Forelimb muscle (tissue), 1 donor: ENCODE results near the gene ITPK1. TPM values are rescaled to one million over a fixed set of nuclear protein-coding genes. Genes with fewer than 3 reads are reported as not detected.
"Not testable (repeated sequence)": the region's sequence is repeated elsewhere in the genome, so short reads cannot be mapped to it uniquely, and the experiment has no call there.

Experiments
- DNase-seq: peaks from one replicate; pipeline ENCODE4 v3.0.0-alpha.2; 2013; ENCODE audit warnings: low read depth
- polyA plus RNA-seq: library from polyadenylated mRNA; unstranded; fragments of 120-200 nt; gene quantifications from one replicate; pipeline ENCODE4 v1.2.1, GENCODE V29; 2013; ENCODE audit not compliant: insufficient read length

The ITPK1 gene
- polyA plus RNA-seq, 1 donor: 14.5 TPM

GRCh38 chr14:93084866-93085857 lies 30.6 kb downstream of the ITPK1 start:
- DNase-seq: no peak

- DNase-seq: no peak
These were observed 31.3 kb downstream of the ITPK1 start for GRCh38 chr14:93084402-93084801.

DNA sequence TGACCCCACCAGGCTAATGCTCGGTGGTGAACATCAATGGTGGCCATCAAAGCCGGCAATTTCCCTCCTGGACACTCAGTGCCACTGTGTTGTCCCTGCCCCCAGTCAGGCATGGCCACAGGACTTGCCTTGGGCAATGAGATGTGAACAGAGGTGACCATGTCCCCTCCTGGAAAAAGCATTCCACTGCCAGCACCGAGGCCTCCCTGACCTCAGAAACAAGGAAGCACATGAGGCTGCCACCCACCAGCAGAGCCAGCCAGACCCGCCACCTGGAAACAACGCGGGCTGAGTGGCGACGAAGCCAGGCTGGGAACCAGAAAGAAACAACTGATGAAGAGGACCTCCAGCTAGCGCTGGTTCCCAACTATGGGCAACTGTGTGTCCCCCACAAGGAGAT lies 31.8 kb downstream of the ITPK1 start:
- no peak for DNase-seq

GRCh38 chr14:93082576-93083001 lies 33.1 kb downstream of the ITPK1 start:
- no peak for DNase-seq

DNA sequence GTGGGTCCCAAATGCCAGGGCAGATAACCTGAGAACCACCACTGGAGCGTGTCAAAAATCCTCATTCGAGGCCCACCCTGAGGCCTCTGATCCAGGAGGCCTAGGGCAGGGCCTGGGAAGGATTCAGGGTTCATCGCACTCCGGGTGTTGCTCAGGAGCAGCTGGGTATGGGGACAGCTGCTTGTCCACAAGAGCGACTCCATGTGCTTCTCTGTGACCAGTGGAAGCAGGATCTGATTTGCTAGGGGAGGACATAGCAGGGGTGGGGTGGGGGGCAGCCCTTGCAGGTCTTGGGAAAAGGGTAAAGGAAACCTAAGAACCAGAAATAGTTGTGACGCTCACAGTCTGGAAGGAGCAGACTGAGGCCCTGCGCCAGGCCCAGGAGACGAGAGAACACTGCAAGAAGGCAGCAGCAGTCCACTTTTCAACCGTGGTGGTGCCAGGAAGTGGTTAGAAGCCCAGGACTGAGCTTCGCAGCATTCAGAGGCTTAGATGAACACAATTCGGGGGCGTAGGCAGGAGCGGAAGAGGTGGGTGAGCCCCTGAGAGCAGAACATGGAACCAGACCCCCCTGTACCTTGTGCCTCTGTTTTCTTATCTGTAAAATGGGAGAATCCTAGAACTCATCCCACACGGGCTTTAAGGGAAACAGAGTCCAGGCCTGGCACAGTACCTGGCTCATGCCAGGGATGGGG lies 33.7 kb downstream of the ITPK1 start:
- no peak for DNase-seq

DNA sequence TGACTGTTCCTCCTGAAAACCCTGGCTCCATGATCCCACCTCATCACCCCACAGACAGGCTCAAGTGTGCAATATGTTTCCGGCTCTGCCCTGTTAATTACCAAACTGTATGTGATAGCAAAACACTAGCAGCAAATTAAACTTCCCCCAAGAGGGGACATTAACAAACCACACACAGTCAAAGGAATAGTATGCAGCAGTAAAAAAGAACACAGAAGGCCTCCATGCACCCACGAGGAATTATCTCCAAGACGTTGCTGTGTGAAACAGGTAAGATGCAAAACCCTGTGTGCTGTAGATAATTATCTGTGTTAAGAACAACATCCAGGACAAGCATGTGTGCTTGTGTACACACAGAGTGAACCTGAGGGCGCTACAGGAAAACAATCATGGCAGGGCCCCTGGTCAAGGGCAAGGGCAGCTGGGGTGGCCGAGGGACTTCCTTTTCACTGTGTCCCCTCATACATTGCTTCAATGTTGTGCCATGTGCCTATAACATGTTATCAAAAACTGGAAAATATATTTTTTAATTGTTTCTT lies 35.8 kb downstream of the ITPK1 start:
- DNase-seq: no peak

DNA sequence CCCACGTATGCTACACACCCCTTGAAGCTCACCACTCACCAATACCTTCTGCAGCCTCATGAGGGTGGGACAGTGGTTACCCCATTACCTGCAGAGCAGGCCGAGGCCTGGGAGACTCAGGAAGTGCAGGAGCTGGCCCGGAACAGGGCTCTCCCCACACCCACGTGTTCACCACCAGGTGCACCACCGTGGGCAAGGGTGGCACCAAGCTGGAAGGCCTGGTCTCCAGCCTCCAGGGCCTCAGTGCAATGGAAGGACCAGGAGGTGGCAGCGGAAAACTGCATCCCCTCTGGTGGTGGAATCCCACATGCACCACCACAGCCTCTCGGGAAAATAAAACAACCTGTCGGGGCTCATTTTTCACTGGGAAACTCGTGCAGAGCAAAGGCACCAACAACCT lies 36.4 kb downstream of the ITPK1 start:
- no peak for DNase-seq

DNA sequence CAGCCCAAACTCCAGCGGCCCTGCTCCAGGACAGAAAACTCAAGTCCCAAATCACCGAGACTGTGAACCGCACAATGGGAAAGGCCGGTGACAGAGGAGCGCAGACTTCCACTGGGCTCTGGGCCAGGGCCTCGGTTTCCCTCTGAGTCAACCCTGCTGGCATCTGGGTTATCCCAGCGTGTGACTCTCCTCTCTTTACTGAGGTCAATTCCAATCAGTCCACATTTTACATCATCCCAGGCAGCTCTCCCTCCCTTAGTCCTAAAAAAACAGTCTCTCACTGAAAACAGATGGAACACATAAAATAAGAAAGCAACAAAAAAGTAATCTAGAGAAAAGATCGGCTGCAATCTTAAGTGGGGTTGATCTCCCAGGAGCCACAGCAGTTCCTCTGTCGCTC lies 36.9 kb downstream of the ITPK1 start:
- DNase-seq: no peak

- DNase-seq: no peak
These were observed 39.0 kb downstream of the ITPK1 start for GRCh38 chr14:93076755-93077154.

- DNase-seq: no peak
These were observed 39.8 kb downstream of the ITPK1 start for GRCh38 chr14:93075891-93076290.

GRCh38 chr14:93073910-93074769 lies 41.6 kb downstream of the ITPK1 start:
- no peak for DNase-seq

GRCh38 chr14:93073358-93073707 lies 42.4 kb downstream of the ITPK1 start:
- no peak for DNase-seq

- DNase-seq: no peak
These were observed 42.9 kb downstream of the ITPK1 start for GRCh38 chr14:93072659-93073357.

- DNase-seq: no peak
These were observed 47.0 kb downstream of the ITPK1 start for GRCh38 chr14:93068711-93069110.

GRCh38 chr14:93067088-93067487 lies 48.6 kb downstream of the ITPK1 start:
- DNase-seq: no peak

DNA sequence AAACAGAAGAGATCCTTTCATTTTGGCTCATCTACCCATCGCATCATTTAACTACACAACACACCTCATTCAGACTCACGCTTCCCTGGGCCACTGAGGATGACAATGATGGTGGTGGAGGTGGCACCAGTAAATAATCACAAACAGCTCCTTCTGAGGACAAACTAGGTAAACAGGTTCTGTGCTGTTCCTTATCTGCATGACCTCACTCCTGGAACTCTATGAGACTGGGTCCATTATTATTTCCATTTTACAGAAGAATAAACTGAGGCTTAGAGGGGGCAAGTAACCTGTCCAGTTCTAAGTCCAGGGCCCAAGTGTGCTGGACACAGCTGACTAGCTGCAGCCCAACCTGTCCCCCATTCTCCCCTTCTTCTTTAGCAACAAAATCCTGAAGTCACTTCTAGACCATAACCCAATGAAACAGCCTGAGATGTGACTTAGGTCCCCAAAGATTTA lies 50.4 kb downstream of the ITPK1 start:
- no peak for DNase-seq

DNA sequence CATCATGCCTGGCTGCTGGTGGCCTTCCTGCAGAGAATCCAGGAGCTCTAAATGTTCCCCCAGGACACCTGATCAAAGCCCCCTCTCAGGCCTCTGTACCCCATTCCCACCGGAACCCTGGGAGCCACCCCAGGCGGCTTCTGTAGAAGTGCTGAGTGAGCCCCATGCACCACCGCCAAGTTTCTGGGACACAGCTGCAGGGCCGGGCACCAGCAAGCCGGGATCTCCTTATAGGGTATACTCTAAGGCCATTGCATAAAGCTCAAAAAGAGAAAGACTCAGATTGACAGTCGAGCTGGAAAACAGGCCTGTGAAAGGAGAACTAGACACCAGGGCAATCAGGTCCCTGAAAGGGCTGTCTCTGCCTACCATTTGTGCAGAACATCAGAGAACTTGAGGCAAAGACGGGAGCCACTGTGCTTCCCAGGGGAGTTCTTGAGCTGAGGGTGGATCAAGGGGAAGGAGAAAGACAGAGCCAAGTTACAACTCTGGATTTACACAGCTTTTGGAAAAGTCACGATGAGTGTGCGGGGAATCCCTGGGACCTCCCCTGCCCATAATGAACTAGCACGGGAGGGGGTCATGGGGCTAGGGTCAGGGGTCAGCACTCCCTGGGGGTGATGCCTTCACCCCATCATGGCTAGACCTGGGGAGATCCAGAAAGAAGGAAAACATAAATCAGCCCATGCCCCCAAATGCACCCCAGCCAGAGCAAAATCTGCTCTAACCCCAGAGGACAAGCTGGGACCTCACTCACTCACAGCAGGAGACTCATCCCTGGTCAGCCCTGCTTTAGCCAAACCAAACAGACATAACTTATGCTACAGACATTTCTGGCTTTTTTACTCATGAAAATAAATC lies 51.1 kb downstream of the ITPK1 start:
- no peak for DNase-seq

DNA sequence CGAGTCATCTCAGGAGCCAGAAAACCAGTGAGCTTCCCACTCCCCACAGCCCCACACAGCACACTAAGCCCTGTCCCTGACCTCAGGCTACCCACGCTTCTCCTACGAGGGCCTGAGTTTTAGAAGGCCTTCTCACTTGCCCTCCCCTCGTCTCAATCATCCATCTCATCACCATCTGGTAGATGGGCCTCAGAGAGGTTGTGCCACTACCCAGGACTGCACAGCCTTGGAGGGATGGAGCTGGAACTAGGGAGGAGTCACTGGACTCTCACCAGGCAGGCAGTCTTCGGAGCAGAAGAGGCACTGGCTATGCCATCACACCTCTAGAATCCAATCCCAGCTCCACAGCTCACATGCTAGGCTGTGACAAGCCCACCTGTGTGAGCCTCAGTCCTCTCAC lies 52.3 kb downstream of the ITPK1 start:
- DNase-seq: no peak

- no peak for DNase-seq
These were observed 52.8 kb downstream of the ITPK1 start for GRCh38 chr14:93062890-93063289.

GRCh38 chr14:93062013-93062412 lies 53.7 kb downstream of the ITPK1 start:
- DNase-seq: not testable (repeated sequence)
